GM18511 (cell line): ENCODE data around the gene MCFD2.
A peak's percentile ranks its signal among the peaks of the same experiment; 100 is the strongest.

Experiments used
- ATAC-seq: cut with Tn5 transposase; IDR thresholded peaks from one replicate; pipeline ENCODE4 v1.9.1; 2021; ENCODE audit warnings: mild to moderate bottlenecking, moderate library complexity; ENCODE audit not compliant: unreplicated experiment

MCFD2 gene

DNA sequence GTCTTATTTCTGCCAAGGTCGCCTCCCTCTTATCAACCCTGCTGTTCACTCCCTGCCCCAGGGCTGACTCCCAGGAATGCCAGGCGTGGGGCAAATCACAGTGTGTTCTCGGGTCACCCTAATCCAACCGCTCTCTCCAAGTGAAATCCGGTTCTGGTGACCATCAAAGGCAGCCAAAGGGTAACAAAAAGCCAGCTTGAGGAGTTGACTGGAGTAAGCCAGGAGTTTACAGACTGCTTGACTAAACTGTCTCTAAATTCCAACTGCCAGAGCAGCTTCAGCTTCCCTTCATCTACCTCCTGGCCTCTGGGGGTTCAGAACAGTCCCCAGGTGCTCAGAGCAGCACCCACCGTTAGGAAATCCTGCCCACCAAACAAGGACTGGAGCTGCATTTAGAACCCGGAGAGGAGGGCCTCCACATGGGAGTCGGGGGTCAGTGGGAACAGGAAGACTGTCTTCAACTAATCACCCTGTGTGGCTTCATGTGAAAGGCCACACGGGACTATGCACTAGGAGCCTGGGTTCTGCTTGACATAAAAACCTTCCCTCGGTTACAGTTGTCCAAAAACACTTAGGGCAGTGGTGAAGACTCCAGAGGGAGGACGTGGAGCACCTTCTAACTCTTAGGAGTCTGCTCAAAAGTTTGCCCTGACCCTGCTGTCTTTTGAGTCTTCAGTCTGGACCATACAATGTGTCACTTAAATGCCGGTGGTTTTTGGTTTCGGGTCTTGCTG is 24.2 kb upstream of the MCFD2 start:
- ATAC-seq: no peak

DNA sequence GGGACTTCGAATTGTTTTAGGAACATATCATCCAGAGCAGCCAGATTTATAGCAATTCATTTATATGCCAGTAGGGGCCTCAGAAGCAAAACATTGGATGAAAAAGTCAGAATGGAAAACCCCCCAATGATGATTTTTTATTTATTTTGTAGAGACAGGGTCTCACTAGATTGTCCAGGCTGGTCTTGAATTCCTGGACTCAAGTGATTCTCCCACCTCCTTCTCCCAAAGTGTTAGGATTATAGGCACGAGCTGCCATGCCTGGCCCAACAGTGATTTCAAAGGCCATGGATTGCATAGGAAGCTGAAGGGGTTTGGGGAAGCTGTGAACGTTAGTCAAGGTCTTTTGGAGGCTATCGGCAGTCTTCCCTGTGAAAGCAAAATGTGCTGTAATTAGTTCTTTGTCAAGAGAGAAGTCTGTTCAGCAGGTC is 21.9 kb upstream of the MCFD2 start:
- no peak for ATAC-seq

DNA sequence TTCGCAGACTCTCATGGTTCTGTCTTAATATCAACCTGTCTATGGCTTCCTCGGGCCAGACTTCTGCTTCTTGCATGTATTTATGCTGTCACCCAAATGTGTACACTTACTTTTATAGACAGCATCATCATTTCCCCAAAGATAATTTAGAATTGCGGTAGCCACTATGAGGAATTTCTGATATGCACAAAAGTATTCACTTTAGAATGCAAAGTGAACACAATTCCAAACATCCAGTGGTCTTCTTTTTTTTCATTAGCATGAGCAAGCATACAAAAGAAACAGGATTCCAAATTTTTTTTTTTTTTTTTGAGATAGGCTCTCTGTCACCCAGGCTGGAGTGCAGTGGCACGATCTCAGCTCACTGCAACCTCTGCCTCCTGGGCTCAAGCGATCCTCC is 21.0 kb upstream of the MCFD2 start:
- ATAC-seq: no peak

DNA sequence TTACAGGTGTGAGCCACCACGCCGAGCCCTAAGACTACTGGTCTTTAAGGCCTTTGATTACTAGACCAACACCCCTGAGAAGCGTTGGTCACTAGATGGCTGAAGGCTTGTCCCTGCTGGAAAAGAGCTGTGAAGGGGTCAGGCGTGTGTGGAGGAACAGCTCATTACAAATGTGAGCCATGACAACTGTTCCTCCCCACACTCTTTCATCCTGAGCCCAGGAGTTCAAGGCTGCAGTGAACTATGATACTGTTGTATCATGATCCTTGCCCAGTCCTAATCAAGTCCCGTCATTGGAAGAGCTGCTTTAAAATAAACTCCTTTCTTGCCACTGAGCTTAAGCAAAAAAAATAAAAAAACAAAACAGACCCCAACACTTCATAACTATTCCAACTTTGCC is 19.5 kb upstream of the MCFD2 start:
- no peak for ATAC-seq

DNA sequence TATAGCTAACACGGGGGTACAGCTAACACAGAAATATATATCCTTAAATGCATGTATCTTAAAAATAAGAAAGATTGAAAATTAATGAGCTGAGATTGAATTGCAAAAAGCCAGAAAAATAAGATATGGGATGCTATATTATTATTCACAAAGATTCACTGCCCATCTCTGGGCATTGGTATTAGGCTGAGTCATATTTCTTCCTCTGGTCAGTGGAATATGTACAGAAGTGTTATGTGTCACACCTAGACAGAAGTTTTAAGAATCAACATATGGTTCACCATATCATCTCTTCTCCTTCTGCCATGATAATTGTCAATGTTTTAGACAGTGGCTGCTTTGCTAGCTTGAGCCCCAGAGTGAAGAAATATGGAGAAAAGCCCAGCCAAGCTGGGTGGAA is 14.0 kb upstream of the MCFD2 start:
- no peak for ATAC-seq

DNA sequence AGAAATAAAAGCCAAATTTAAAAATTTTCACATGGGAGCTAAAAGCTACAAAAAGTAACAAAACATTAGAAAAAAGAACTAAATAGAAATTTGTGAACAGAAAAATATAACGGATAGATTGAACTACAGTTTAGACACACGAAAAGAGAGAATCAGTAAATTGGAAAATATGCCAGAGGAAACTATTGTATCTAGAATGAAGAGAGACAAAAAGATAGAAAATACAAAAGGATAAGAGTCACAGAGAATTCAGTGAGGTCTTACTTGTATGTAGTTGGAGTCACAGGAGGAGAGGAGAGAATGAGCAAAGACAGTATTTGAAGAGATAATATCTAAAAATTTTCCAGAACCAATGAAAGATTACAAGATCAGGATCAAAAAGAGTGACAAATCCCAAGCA is 11.3 kb upstream of the MCFD2 start:
- ATAC-seq: no peak

DNA sequence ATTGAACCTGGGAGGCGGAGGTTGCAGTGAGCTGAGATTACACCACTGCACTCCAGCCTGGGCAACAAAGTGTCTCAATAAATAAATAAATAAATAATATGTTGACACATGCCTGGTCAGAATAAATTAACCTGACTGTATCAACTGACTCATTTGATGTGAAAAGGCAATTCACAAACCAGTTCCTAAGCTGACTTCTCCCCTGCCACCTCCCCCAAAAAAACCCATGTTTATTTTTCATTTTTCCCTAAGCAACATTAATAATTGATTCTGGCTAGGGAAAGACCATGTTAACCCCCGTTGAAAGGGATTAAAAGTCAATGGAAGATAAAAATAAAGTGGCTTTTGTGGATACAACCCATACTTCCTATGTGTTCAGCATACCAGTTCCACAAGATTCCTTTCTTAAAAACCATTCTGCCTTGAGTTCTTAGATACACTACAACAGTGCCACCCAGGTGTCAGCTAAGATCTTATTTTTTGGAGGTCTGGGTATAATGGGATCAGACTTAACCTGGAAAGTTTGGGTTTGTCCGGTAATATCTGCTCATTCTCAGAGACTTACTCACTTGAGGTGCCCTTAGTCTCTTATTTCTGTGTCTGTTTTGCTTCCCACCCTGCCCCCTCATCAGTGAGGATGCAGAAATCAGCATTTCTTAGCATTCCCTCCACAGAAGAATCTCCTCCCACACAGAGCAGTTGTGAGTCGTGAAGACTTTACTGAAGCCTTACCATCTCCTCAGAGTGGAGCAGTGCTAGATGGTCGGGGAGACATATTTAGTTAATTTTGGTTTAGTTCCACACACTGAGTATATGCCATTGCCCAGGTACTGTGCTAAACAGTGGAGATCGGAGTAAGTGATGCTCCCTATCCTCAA is 10.1 kb upstream of the MCFD2 start:
- ATAC-seq: no peak

DNA sequence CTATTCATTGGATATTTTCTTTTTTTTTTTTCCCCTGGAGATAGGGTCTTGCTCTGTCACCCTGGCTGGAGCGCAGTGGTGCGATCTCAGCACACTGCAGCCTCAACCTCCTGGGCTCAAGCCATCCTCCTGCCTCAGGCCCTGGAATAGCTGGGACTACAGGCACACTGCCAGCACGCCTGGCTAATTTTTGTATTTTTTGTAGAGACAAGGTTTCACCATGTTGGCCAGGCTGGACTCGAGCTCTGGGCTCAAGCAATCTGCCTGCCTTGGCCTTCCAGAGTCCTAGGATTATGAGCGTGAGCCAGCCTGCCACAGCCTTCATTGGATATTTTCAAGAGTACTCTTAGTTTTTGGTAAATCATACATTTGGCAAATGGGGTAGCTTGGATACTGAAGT is 9.0 kb upstream of the MCFD2 start:
- no peak for ATAC-seq

DNA sequence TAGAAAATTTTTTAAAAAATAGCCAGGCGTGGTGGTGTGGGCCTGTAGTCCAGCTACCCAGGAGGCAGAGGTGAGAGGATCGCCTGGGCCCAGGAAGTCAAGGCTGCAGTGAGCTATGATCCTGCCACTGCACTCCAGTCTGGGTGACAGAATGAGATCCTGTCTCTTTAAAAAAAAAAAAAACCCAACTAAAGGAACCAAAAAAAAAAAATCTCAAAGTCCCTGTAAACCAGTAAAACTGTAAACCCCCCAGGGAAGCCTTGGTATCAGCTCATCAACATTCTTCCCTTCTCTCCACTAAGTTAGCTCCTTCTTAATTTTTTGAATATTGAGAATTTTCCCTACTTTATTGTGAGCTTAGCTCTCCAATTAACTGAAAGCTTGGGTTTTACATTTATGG is 8.4 kb upstream of the MCFD2 start:
- ATAC-seq: no peak

DNA sequence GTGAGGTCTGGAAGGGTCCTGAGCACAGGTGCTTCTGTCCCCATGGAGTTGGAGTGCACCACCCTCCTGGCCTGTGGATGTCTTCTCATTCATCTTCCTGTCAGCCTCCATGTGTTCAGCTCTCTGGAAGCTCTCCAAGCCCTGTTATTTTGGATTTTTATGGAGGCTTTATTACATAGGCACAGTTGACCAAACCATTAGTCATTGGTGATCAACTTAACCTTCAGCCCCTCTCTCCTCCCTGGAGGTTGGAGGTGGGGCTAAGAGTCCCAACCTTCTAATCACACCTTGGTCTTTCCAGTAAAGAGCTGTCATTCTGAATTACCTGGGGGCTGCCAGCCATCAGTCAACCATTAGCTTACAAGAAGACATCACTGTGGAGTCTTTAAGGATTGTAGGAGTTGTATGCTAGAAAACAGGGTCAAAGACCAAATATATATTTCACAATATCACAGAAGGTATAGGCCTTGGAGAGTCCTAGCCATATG is 7.5 kb upstream of the MCFD2 start:
- ATAC-seq: no peak

DNA sequence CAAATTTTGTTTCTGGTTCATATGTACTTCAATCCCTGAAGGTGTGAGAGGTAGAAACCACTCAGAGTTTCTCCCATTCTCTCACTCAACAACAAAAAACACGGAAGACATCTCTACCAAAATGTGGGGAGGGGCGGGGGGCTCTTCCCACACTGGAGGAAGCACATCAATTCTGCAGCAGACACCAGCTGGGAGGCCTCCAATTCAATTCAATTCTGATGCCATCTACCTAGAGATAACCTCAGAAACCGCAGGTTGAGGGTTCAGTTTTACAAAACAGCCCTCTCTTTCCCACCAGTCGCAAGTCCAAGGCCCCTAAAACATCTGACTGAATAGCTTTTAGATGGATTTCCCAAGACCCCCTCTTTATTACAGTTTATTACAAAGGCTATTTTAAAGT is 7.0 kb upstream of the MCFD2 start:
- ATAC-seq: no peak

DNA sequence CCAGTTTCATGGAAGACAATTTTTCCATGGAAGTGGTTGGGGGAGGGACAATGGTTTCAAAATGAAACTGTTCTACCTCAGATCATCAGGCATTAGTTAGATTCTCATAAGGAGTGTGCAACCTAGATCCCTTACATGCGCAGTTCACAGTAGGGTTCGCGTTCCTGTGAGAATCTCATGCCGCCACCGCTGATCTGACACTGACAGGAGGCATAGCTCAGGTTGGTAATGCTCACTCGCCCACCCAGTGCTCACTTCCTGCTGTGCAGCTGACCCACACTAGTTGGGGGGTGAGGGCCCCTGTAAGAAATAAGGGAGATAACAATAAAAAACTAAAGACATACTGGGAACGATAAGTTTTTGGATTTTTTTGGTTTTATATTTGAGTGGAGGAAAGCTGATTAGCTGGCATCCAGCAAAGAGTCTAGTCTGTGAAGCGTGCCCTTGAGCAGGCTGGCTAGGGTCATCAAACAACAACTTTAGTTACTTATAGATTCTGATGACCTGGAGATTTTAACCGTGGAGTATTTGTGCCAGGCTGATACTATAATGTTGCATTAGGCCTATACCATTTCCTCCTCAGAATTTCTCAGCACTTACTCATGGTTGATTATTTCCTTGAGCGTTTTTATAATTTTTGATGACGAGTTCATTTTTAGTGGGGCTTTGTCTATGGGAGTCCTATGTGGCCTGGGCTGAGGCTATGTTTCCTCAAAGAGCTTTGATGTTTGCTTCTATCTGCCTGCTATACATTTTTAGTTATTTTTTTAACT is 6.3 kb upstream of the MCFD2 start:
- ATAC-seq: no peak

DNA sequence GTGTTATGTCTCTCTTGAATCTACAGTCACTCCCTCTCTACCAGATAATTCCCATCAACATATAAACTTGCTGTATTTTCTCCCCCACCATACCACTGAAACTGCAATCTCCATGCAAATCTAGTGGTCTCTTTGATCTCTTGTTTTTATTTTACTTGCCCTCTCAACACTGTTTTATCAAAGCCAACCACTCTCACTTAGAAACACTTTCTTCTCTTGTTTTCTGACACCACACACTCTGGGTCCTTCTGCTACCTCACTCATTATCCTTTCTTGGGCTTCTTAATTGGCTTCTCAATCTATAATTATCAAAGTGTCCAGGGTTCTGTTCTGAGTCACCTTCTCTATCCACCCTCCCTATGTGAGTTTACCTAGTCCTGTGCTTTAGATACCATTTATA is 2.0 kb upstream of the MCFD2 start:
- no peak for ATAC-seq

DNA sequence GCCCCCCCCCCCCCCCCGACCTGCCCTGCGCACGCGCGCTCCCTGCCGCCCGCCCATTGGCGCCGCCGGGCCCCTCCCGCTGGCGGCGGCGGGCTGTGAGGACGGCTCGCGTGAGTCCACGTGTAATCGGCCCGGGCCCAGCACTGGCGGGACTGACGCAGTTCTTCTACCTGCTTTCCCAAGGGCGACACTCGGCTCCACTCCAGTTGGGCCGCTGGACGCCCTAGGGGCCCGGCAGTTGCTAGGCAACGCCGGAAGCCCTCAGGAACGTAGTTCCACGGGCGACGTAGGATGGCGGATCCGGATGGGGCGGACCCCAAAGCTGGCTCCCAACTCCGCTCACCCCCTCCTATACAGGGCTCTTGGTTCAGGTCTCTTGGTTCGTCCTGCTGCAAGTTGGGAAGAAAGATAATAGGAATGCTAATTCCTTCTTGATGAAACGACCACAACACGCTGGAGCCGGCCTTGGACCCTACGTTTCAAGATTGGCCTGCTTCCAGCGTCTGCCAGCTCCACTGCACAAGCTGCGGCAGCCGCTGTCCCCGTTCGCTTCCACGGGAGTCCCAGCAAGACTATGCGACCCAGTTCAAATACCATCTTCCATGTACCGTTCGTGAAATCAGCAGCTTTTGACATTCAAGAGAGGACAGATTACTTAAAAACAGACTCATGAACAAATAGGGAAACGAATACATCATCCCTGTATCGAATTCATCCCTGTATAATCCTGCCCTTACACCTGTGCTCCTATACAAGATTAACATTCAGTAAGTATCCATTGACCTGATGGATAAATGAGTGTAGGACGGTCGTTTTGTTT is 415 bp upstream of the MCFD2 start:
- peak; percentile 86 for ATAC-seq

DNA sequence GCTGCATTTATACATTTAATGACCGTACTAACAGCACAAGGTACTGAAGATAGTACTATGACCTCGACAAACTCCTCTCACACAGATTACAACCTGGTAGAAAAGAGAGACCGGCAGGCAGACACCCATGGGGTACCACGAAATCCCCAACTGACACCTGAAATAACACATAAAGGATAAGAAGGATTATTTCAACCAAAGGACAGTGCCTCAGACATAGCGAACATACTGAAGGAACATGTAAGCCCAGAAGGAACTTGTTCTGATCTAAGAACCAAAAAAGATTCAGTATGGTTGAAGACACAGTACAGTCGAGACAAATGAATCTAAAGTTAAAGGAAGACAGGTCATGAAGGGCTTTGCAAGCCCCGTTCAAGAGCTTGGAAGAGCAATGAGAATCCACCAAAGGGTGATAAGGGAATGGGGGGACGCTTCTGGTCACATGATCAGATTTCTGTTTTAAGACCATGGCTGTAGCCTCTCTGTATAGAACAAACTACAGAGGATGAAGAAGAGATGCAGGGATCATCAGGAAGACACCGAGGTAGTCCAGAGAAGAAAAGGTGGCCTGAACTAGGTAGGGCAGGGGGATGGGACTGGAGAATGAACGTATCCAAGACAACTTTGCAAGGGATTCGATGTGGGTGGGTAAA is 902 bp downstream of the MCFD2 start:
- ATAC-seq: no peak

DNA sequence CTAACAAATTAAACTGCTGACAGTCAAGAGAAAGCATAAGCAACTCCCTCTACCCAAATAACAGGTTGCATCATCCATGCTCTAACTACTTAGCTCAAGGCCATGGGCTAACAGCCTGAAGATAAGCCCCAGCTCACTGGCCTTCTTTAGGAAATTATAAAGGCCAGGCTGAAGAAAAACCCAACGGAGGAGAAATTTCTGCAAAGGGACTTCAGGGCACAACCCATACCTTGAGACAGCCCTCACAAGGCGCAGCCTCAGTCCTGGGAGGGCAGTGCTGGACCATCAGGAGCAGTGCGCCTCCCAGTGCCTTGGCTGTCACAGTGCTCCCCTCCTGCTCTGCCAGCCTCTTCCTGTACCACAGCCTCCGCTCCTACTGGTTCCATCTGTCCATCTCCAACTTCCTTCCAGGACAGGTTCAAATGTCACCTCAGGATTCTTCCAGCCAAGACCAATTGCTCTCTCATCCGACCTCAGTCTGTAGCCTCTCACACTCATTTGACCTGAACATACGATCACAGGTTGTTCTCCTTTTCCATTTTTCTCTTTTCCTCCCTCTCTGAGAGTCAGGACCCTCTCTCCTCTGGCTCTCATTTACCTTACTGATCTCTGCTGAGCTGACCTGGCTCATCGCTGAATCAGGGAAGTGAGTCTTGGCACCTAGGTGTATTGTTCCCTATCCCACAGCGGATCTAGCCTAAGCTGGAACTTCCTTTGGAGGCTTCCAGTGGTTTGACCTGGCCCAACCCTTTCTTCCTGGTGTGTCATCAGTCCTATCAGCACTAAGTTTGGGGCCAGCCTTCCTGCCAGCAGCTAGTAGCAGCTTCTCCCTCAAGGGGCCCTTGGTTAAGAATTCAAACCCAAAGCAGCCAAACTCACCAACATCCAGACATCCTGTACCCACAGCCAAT is 1.9 kb downstream of the MCFD2 start:
- ATAC-seq: no peak

DNA sequence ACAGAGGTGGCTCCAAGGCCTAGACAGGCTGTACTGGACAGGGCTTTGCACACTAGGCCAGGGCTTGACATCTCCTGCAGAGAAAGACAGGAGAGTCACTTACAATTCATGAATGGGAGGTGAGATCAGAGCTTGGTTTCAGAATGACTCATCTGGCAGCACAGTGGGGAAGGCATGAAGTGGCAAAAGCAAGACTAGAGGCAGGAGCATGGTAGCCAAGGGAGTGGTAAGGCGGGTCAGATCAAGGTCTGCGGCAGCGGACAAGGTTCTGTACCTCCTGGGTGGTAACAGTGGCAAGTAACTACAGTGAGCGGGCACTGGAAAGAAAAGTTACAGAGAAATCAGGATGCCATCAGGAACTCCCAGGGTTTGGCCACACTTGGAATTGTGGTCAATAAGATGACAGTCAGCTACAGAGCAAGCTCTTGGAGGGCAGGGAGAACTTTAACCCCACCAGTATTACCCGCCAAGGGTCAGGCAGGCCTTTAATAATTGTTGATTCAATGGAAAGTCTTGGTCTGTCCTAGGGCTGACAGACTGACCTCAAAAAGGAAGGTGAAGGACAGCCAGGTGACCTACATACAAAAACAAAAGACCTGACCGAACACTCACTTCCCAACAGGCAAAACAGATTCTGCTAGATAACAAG is 5.7 kb downstream of the MCFD2 start:
- peak; percentile 97 for ATAC-seq

DNA sequence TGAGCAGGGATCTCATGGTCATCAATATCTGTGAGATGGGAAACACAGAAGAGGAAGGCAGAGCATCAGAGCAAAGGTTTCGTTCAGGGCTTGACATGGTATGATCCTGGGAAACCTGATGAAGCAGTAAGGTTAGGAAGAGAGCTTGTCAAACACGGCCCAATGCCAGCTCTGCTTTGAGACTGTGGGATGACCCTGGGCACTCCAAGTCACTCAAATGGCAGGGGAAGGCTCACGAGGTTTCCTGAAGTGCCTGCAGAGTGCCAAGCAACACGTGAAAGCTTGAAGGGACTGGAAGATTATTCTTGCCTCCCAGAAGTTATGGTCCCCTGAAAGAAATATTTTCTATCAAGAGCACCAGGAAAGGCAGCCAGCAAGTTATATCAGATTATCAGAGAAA is 6.5 kb downstream of the MCFD2 start:
- no peak for ATAC-seq
